Vagina (tissue), 2 donors: ENCODE measurements around the gene SLC5A10. TPM values are rescaled to one million over a fixed set of nuclear protein-coding genes. Genes with fewer than 3 reads are reported as not detected.

Source experiments
- DNase-seq, 2 donors: peaks; one replicate each; pipeline ENCODE4 v3.0.0-alpha.2; 2017; ENCODE audit errors: extremely low spot score in 2 of 2
- H3K27ac ChIP-seq: fragments of 200-600 bp; sonication (generic); one replicate; pipeline ENCODE4 v1.5.1; 2019
- H3K27me3 ChIP-seq: fragments of 200-600 bp; sonication (generic); one replicate; pipeline ENCODE4 v1.5.1; 2019
- H3K36me3 ChIP-seq, 2 donors: fragments of 200-600 bp; sonication (generic); one replicate each; pipeline ENCODE4 v1.5.1; 2017 to 2019
- H3K4me1 ChIP-seq: fragments of 200-600 bp; sonication (generic); one replicate; pipeline ENCODE4 v1.5.1; 2019
- H3K4me3 ChIP-seq, 2 donors: fragments of 200-600 bp; sonication (generic); 1 replicate in 1 of 2; 2 replicates in 1 of 2; pipeline ENCODE4 v1.5.1; 2016 to 2019
- H3K9me3 ChIP-seq: fragments of 200-600 bp; sonication (generic); one replicate; pipeline ENCODE4 v1.5.1; 2019
- POLR2A ChIP-seq, 2 donors: fragments of 450-650 bp; IDR thresholded peaks; one replicate each; pipeline ENCODE4 v1.6.1; 2017; ENCODE audit warnings: antibody characterized with exemption in 2 of 2, mild to moderate bottlenecking in 2 of 2, moderate library complexity in 2 of 2
- POLR2AphosphoS5 ChIP-seq, 2 donors: sonication (generic); formaldehyde crosslinking; IDR thresholded peaks; one replicate each; pipeline ENCODE4 v1.9.0; 2017; ENCODE audit warnings: antibody characterized with exemption in 2 of 2, mild to moderate bottlenecking in 2 of 2, low read depth in 1 of 2; ENCODE audit not compliant: insufficient read depth in 1 of 2
- intact Hi-C: fragments of 100-400 bp; cut with DNase I; formaldehyde crosslinking; loops from one replicate; pipeline ENCODE4 v1.15.1; 2023
- total RNA-seq: library from RNA; depleted of rRNA; stranded (reverse); fragments of >200 nt; gene quantifications from one replicate; pipeline ENCODE4 v1.2.3, GENCODE V29; 2016
- TF ChIP-seq, protein P1 (sequence below), 3 experiments: fragments of 450-650 bp in 2 of 3; fragments of 200-600 bp in 1 of 3; sonication (generic) in 1 of 3; IDR thresholded peaks; one replicate each; pipeline ENCODE4 v1.5.1; 2017 to 2019; ENCODE audit warnings: antibody characterized with exemption in 3 of 3, mild to moderate bottlenecking in 2 of 3, moderate library complexity in 2 of 3

SLC5A10 gene
- total RNA-seq, 1 donor from 2014 or later, result not detected

DNA sequence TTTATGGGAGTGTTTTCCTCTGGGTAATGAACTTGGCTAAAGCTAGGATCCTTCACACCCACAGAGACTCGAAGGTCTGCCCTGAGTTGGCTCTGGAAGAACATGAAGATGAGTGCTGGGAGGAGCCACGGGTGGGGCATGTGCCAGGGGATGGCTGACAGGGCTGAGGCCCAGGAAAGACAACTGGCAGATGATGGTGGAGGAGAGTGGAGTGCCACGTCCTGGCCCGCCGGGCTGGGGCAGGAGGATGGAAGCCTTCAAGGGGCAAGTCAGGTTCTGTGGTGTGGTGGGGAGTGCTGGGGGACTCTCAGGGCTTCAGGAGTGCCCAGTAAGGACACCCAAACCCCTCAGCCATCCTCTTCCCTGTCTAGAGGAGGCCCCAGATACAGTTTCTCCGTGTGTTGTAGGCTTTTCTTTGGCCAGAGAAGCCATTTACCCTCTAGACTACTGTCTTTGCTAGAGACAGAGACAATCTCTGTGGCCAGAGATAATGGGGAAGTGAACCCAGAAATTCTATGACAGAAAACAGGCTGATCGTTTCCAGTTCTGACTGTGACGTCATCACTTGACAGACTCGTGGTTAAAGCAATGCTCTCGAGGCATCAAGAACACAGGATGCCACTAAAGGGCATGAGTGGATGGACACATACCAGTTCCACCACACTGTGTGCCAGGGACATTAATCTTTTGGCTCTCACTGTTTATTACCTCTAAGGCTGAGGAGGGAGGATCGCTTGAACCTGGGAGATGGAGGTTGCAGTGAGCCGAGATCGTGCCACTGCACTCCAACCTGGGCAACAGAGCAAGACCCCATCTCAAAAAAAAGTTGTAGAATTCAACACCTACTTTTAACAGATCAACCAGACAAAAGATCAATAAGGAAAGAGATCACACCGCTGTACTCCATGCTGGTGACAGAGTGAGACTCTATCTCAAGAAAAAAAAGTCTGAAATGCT, 18.6 kb upstream of the SLC5A10 start:
- intact Hi-C loops, result no loop called here
- no peak for DNase-seq
- Histone ChIP-seq H3K27ac (no peak overlapping the region), H3K4me1 (no peaks in the 10 kb centered on the region), H3K4me3 (no peak overlapping the region), H3K9me3 (no peaks in the 10 kb centered on the region), H3K27me3 (no peaks in the 10 kb centered on the region), H3K36me3 (peaks cover 0 to 29% of the 10 kb centered on the region in 2 donors)
- TF ChIP-seq POLR2AphosphoS5 (IDR thresholded peaks at IDR 0.05; ENCODE audit: insufficient read depth in 1 of 2, low read depth in 1 of 2) (no peak), POLR2A (IDR thresholded peaks at IDR 0.05) (no peak)
- TF ChIP-seq, protein P1, sequence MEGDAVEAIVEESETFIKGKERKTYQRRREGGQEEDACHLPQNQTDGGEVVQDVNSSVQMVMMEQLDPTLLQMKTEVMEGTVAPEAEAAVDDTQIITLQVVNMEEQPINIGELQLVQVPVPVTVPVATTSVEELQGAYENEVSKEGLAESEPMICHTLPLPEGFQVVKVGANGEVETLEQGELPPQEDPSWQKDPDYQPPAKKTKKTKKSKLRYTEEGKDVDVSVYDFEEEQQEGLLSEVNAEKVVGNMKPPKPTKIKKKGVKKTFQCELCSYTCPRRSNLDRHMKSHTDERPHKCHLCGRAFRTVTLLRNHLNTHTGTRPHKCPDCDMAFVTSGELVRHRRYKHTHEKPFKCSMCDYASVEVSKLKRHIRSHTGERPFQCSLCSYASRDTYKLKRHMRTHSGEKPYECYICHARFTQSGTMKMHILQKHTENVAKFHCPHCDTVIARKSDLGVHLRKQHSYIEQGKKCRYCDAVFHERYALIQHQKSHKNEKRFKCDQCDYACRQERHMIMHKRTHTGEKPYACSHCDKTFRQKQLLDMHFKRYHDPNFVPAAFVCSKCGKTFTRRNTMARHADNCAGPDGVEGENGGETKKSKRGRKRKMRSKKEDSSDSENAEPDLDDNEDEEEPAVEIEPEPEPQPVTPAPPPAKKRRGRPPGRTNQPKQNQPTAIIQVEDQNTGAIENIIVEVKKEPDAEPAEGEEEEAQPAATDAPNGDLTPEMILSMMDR (IDR thresholded peaks at IDR 0.05), result no peak

DNA sequence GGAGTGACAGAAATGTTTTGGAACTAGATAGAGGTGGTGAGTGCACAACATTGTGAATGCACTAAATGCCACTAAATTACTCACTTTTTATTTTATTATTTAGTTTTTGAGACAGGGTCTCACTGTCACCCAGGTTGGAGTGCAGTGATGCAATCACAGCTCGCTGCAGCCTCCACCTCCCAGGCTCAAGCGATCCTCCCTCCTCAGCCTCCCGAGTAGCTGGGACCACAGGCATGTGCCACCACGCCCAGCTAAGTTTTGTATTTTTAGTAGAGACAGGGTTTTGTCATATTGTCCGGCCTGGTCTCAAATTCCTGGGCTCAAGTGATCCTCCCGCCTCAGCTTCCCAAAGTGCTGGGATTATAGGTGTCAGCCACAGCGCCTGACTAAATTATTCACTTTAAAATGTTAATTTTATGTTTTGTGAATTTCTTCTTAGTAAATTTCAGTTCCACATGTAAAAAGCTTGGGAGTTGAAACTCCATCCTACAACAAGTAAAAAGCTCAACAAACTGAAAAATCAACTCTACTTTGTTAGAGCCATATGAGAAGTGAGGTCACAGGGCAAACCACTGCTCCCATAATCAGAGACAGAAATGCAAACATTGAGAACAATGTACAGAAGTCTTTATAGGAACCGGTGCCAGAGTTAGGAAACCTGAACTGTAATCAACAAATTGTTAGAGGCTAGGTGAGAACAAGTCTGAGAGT, 13.8 kb upstream of the SLC5A10 start:
- no peak for DNase-seq
- no peaks in the 10 kb centered on the region for H3K36me3 ChIP-seq
- H3K27me3 ChIP-seq, result no peaks in the 10 kb centered on the region
- no peaks in the 10 kb centered on the region for H3K9me3 ChIP-seq
- TF ChIP-seq, protein P1 (IDR thresholded peaks at IDR 0.05), result no peak
- TF ChIP-seq POLR2A (IDR thresholded peaks at IDR 0.05), result no peak
- TF ChIP-seq POLR2AphosphoS5 (IDR thresholded peaks at IDR 0.05; ENCODE audit: insufficient read depth in 1 of 2, low read depth in 1 of 2), result no peak
- intact Hi-C loops, result no loop called here
- no peak overlapping the region for H3K4me3 ChIP-seq
- H3K4me1 ChIP-seq, result no peaks in the 10 kb centered on the region
- H3K27ac ChIP-seq, result no peak overlapping the region

DNA sequence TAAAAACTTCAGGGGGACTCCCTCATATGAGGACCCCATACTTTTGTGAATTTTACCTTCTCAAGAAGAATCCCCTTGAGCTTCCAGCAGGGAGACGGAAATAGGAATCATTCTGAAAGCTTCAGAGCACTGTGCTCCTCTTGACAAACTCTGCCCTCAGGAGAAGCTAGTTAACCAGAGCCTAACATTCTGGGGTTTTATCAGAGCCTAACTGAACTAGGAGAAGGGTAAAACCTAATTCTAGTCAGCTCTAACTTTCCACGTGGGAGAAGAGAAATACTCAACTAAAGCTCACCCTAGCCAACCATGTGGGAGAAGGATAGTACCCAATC, 13.3 kb upstream of the SLC5A10 start:
- TF ChIP-seq POLR2AphosphoS5 (IDR thresholded peaks at IDR 0.05; ENCODE audit: insufficient read depth in 1 of 2, low read depth in 1 of 2) (no peak), POLR2A (IDR thresholded peaks at IDR 0.05) (no peak)
- TF ChIP-seq, protein P1 (IDR thresholded peaks at IDR 0.05), result no peak
- Histone ChIP-seq H3K27ac (no peak overlapping the region), H3K27me3 (no peaks in the 10 kb centered on the region), H3K9me3 (no peaks in the 10 kb centered on the region), H3K4me3 (no peak overlapping the region), H3K36me3 (no peaks in the 10 kb centered on the region), H3K4me1 (no peaks in the 10 kb centered on the region)
- intact Hi-C loops, result no loop called here
- DNase-seq, result no peak

DNA sequence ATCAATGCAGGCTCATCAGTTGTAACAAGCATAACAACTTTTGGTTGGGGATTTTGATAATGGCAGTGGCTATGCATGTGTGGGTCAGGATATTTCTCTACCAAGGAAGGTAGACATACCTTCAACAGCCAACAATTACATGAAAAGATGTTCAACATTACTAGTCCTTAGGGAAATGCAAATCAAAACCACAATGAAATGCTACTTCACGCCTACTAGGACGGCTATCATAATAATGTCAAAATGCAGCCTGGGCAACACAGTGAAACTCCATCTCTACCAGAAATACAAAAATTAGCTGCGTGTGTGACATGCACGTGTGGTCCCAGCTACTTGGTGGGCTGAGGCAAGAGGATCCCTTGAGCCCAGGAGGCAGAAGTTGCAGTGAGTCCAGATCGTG, 7.3 kb upstream of the SLC5A10 start:
- no peaks in the 10 kb centered on the region for H3K4me1 ChIP-seq
- TF ChIP-seq POLR2A (IDR thresholded peaks at IDR 0.05), result no peak
- H3K4me3 ChIP-seq, result no peak overlapping the region
- no peaks in the 10 kb centered on the region for H3K9me3 ChIP-seq
- no peaks in the 10 kb centered on the region for H3K36me3 ChIP-seq
- no peaks in the 10 kb centered on the region for H3K27me3 ChIP-seq
- H3K27ac ChIP-seq, result no peak overlapping the region
- intact Hi-C loops, result no loop called here
- DNase-seq, result no peak

DNA sequence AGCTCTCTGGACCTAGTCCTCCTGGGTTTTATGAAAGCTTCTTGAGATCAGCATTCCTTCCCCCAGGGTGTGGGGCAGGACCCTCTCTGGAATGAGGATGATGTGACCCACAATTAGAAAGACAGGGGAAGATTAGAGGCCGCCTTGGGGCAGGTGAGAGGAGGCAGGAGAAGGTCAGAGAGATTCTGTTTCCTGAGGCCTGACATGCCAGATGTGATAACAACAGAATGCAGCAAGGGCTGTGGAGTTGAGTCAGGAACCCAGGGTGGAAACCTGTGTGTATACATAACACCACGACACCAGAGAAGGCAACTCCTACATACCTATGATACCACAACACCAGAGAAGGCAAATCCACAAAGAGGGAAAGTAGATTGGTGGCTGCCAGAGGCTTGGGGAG, 5.4 kb upstream of the SLC5A10 start:
- Histone ChIP-seq H3K4me1 (no peaks in the 10 kb centered on the region), H3K27ac (no peak overlapping the region), H3K4me3 (no peak overlapping the region), H3K36me3 (no peaks in the 10 kb centered on the region), H3K27me3 (no peaks in the 10 kb centered on the region), H3K9me3 (no peaks in the 10 kb centered on the region)
- TF ChIP-seq POLR2AphosphoS5 (IDR thresholded peaks at IDR 0.05; ENCODE audit: insufficient read depth in 1 of 2, low read depth in 1 of 2) (no peak), POLR2A (IDR thresholded peaks at IDR 0.05) (no peak)
- TF ChIP-seq, protein P1 (IDR thresholded peaks at IDR 0.05), result no peak
- DNase-seq, result no peak
- intact Hi-C loops, result no loop called here
